Measurements from ENCODE around the gene CYP2A13.
A peak's percentile ranks its signal among the peaks of the same experiment; 100 is the strongest.
"Not testable (repeated sequence)": the region's sequence is repeated elsewhere in the genome, so short reads cannot be mapped to it uniquely, and the experiment has no call there.

The CYP2A13 gene

DNA sequence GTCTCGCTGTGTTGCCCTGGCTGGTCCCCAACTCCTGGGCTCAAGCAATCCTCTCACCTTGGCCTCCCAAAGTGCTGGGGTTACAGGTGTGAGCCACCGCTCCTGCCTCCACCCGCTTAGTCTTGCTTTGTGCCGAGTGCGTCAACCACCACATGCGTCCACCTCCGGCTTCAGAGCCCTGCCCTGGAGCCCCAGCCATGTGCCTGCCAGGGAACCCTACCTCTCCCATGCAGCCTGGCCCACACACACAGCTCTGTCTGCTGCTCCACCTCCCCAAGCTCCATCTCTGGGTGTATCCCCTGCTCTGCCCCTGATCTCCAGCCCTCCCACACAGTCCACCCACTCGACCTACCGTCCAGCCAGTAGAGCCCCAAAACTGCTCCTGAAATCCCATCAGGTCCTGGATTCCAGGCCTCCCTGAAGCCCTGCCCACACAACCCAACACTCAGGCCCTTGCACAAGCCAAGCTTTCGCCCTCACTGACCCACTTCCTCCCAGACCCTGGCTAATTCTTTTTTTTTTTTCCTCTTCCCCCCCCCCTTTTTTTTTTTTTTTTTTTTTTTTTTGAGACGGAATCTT, 35.6 kb downstream of the CYP2A13 start:
- TF ChIP-seq POLR2AphosphoS5 (IDR thresholded peaks at IDR 0.05; ENCODE audit: low read depth, low read length) (no peak), POLR2A (IDR thresholded peaks at IDR 0.05; ENCODE audit: low read depth, low read length) (no peak), TAF1 (IDR thresholded peaks at IDR 0.05; ENCODE audit: borderline replicate concordance, low read depth, low read length) (no peak)
- FAIRE-seq (no peak), DNase-seq (ENCODE audit: insufficient read length) (no peak)

DNA sequence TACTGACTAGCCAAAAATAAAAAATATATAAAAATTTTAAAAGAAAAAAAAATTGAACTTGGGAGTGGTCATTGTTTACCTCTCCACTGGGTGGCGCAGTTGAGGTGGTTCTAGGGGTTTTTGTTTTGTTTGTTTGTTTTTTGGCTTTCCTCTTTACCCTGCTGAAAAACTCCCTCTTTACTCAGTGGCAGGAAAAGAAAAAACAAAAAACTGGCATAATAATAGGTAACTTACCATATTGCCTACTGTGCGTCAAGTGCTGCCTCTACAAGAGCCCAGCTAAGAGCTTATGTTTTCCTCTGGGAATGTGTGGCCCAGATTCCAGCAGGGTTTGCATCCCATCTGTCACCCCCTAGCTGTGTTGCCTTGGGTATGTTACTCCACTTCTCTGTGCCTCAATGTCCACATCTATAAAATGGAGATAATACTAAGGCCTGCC, 38.5 kb downstream of the CYP2A13 start:
- DNase-seq (ENCODE audit: insufficient read length): not testable (repeated sequence)
- FAIRE-seq: peak; percentile 67

DNA sequence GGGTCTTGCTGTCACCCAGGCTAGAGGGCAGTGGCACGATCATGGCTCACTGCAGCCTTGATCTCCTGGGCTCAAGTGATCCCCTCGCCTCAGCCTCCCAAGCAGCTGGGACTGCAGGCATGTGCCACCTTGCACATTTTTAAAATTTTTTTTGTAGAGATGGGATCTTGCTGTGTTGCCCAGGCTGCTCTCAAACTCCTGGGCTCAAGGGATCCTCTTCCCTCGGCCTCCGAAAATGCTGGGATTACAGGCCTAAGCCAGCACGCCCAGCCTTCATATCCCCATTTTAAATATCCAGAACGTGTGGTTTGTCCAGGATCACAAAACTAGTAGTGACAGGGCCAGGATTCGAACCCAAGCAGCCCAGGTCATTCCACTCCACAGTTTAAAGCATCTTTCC, 39.1 kb downstream of the CYP2A13 start:
- not testable (repeated sequence) for DNase-seq (ENCODE audit: insufficient read length); FAIRE-seq

DNA sequence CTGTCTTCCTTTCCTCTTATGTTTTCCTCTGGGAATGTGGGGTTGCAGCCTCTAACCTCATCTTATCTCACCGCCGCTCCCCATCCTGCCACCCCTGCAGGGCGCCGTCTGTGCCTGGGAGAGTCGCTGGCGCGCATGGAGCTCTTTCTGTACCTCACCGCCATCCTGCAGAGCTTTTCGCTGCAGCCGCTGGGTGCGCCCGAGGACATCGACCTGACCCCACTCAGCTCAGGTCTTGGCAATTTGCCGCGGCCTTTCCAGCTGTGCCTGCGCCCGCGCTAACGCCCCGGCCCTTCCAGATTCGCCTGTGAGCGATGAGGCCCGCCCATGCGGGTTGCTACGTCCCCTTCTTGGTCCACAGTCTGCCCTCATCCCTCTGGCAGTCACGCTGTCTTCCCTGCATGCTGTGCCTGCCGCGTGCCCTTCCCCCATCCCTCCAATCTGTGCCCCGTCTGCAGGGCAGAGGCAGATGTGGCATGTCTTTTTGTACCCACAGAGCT, 39.6 kb downstream of the CYP2A13 start:
- DNase-seq (ENCODE audit: insufficient read length): not testable (repeated sequence)
- peak; percentile 83 for FAIRE-seq

DNA sequence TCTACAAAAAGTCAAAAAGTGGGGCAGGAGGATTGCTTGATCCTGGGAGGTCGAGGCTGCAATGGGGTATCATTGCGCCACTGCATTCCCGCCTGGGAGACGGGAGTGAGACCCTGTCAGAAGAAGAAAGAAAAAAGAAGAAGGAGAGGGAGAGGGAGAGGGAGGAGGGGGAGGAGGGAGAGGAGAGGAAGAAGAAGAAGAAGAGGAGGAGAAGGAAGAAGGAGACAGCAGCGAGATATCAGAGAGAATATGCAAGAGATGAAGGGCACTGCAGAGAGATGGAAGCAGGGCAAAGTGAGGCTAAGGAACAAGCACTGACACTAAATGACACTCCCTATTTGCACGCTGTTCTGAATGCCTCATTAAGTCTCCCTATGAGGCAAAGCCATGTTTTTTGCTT, 40.4 kb downstream of the CYP2A13 start:
- TF ChIP-seq POLR2AphosphoS5 (IDR thresholded peaks at IDR 0.05; ENCODE audit: low read depth, low read length) (no peak), TAF1 (IDR thresholded peaks at IDR 0.05; ENCODE audit: borderline replicate concordance, low read depth, low read length) (no peak), POLR2A (IDR thresholded peaks at IDR 0.05; ENCODE audit: low read depth, low read length) (no peak)
- FAIRE-seq: no peak
- DNase-seq (ENCODE audit: insufficient read length): no peak

GRCh38 chr19:41131186-41131585, 42.9 kb downstream of the CYP2A13 start:
- DNase-seq (ENCODE audit: insufficient read length) (no peak), FAIRE-seq (no peak)
- TF ChIP-seq POLR2AphosphoS5 (IDR thresholded peaks at IDR 0.05; ENCODE audit: low read depth, low read length) (no peak), TAF1 (IDR thresholded peaks at IDR 0.05; ENCODE audit: borderline replicate concordance, low read depth, low read length) (no peak), POLR2A (IDR thresholded peaks at IDR 0.05; ENCODE audit: low read depth, low read length) (no peak)

DNA sequence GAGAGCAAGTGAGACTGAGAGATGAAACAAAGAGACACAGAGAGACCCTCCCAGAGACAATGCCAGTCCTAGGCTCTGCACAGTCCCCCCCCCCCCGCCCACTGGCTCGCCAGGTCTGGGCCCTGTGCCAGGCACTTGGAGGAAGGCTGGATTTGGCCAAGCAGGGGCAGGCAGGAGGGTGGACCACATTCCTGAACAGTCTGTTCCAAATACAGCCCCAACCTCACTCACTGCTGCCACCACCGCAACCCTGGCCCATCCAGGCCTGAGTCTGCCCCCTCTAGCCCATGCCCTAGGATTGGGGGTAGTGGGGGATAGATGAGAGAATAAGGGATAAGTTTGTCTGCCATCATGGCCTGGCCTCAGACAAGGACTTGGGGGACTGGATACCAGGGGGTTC, 45.0 kb downstream of the CYP2A13 start:
- DNase-seq (ENCODE audit: insufficient read length) (no peak), FAIRE-seq (no peak)
- TF ChIP-seq TAF1 (IDR thresholded peaks at IDR 0.05; ENCODE audit: borderline replicate concordance, low read depth, low read length): no peak
- TF ChIP-seq POLR2AphosphoS5 (IDR thresholded peaks at IDR 0.05; ENCODE audit: low read depth, low read length): no peak
- TF ChIP-seq POLR2A (IDR thresholded peaks at IDR 0.05; ENCODE audit: low read depth, low read length): no peak

DNA sequence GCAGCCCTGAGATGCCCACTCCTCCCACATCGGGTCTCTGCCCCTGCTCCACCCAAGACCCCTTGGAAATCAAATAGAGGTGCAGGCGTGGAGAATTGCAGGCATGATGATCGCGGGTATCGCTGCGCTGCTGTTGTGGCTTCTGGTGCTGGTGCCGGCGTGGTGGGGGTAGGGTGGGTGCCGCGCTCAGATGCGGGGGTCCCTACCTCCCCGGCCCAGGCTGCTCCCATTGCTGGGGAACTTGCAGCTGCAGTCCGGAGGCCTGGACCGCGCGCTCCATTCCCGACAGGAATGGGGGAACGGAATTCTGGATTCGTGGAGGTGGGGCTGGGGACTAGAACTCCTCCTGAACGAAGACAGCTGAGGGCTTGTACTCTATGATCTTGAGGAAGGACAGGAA, 46.4 kb downstream of the CYP2A13 start:
- no peak for FAIRE-seq
- no peak for DNase-seq (ENCODE audit: insufficient read length)
- TF ChIP-seq TAF1 (IDR thresholded peaks at IDR 0.05; ENCODE audit: borderline replicate concordance, low read depth, low read length) (no peak), POLR2AphosphoS5 (IDR thresholded peaks at IDR 0.05; ENCODE audit: low read depth, low read length) (no peak), POLR2A (IDR thresholded peaks at IDR 0.05; ENCODE audit: low read depth, low read length) (no peak)

DNA sequence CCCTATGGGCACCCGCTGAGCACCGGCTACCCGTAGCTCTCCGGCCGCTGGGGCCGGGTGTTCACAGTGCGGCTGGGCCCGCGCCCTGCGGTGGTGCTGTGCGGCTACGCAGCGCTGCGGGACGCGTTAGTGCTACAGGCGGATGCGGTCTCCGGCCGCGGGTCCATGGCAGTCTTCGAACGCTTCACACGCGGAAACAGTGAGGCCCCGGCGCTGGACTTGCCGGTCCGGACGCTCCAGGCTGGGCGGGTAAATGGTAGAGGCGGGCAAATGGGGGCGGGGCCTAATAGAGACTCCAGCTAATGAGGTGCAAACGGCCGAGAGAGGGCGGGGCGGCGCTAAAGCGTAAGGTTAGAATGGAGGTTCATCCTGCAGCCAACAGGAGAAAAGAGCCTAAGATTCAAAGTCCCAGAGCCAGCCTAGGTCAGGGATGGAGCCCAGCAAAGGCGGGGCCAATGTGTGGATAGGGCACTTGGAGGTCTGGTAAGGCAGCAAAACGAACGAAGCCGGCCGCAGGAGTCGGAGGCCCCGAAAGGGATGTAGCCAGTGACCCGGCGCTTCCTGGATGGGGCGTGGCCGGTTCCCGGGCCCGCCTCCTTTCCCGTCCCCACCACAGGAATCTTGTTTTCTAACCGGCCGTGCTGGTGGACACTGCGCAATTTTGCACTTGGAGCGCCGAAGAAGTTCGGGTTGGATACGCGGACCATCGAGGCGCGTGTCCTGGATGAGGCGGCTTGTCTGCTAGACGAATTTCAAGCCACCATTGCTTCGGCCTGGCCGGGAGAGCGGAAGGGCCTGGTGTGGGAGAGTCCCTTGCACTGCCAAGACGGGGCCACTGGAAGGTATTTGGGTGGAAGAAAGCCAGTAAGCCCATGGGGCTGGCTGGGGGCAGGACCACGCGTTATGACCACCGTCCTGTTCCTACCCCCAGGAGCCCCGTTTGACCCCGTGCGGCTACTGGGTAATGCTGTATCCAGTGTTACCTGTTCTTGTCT, 47.4 kb downstream of the CYP2A13 start:
- DNase-seq (ENCODE audit: insufficient read length): not testable (repeated sequence)
- FAIRE-seq: peak; percentile 91

DNA sequence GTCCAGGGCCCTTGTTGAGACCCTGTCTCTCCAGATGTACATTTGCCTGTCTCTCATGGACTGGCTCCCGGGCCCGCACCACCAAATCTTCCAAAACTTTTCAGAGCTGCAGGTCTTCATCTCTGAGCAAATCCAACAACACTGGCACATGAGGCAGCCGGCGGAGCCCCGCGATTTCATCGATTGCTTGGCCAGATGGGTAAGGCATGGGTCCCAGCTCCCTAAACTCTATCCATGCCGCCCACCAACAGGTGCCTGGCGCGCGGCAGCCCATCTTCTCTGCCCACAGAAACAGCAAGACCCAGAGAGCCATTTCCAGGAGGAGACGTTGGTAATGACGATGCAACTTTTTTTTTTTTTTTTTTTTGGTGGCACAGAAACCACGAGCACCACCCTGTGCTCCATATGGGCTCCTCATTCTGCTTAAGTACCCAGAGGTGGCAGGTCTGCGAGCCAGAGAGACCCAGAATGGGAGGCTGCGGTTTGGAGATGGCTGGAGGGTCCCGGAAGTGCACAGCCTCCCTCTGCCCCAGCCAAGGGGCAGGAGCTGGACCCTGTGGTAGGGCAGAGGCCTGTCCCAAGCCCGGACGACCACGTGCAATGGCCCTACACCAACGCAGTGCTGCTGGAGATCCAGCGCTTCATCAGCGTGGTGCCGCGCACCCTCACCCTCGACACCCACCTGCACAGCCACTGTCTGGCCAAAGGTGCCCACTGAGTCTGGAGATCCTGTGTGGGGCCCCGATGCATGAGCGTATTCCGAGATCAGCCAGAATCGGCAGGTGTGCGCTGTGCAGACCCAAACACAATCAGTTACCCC, 48.6 kb downstream of the CYP2A13 start:
- FAIRE-seq: no peak
- no peak for DNase-seq (ENCODE audit: insufficient read length)
- TF ChIP-seq POLR2A (IDR thresholded peaks at IDR 0.05; ENCODE audit: low read depth, low read length) (no peak), POLR2AphosphoS5 (IDR thresholded peaks at IDR 0.05; ENCODE audit: low read depth, low read length) (no peak), TAF1 (IDR thresholded peaks at IDR 0.05; ENCODE audit: borderline replicate concordance, low read depth, low read length) (no peak)

- DNase-seq (ENCODE audit: insufficient read length) (no peak), FAIRE-seq (peak; percentile 83)
- TF ChIP-seq POLR2A (IDR thresholded peaks at IDR 0.05; ENCODE audit: low read depth, low read length) (no peak), POLR2AphosphoS5 (IDR thresholded peaks at IDR 0.05; ENCODE audit: low read depth, low read length) (no peak)
These were observed 56.2 kb downstream of the CYP2A13 start for GRCh38 chr19:41144403-41144802.

Measured in GM12892 (cell line).